B cell (primary cell): ENCODE data around the gene SLC16A9. TPM values are rescaled to one million over a fixed set of nuclear protein-coding genes. Genes with fewer than 3 reads are reported as not detected.

Experiments used
- ATAC-seq: fragments of 200-7000 bp; cut with Tn5 transposase; one replicate; pipeline ENCODE4 v1.10.0; 2021; ENCODE audit warnings: low read depth, mild to moderate bottlenecking, moderate number of reproducible peaks, moderate library complexity
- CTCF ChIA-PET: fragments of 350-600 bp; sonication (Branson Sonifier 250); formaldehyde crosslinking; loops from one replicate; lab custom pipeline; 2021; ENCODE audit warnings: antibody characterized with exemption, inconsistent platforms; lab: Charles Lee
- POLR2A ChIA-PET: fragments of 350-600 bp; sonication (Branson Sonifier 250); formaldehyde crosslinking; loops from one replicate; lab custom pipeline; 2021; ENCODE audit warnings: antibody characterized with exemption; lab: Charles Lee
- DNase-seq: peaks from one replicate; pipeline ENCODE4 v3.0.0; 2013
- H2AFZ ChIP-seq: 2 replicates; pipeline ENCODE4 v1.6.1; 2012; ENCODE audit warnings: mild to moderate bottlenecking, low read depth, low read length; ENCODE audit not compliant: insufficient read depth, poor library complexity, severe bottlenecking
- H3K27ac ChIP-seq, 2 donors: 1 replicate in 1 of 2; 2 replicates in 1 of 2; pipeline ENCODE4 v1.5.1; 2012 to 2013; ENCODE audit warnings: low read length in 2 of 2, mild to moderate bottlenecking in 2 of 2, moderate library complexity in 1 of 2
- H3K27me3 ChIP-seq, 4 experiments: fragments of 200-600 bp in 1 of 4; sonication (generic) in 1 of 4; replicated peaks in 1 of 4; 1 replicate in 2 of 4; 2 replicates in 2 of 4; pipeline versions ENCODE4 v1.6.1 to v1.7.0; 2013 to 2016; ENCODE audit warnings: low read length in 3 of 4, mild to moderate bottlenecking in 2 of 4, mixed read lengths in 1 of 4, moderate library complexity in 1 of 4; ENCODE audit not compliant: insufficient read depth in 4 of 4, control insufficient read depth in 3 of 4; ENCODE audit errors: control extremely low read depth in 1 of 4
- H3K36me3 ChIP-seq, 2 experiments: replicated peaks in 1 of 2; 1 replicate in 1 of 2; 2 replicates in 1 of 2; pipeline versions ENCODE4 v1.6.1 to v1.7.1; 2013; ENCODE audit warnings: low read length in 1 of 2; ENCODE audit not compliant: insufficient read depth in 2 of 2, control insufficient read depth in 1 of 2; ENCODE audit errors: control extremely low read depth in 1 of 2, extremely low read depth in 1 of 2
- H3K4me1 ChIP-seq, 2 donors: fragments of 200-600 bp in 1 of 2; sonication (generic) in 1 of 2; 1 replicate in 1 of 2; 2 replicates in 1 of 2; pipeline versions ENCODE4 v1.5.1 to v1.6.1; 2013 to 2017; ENCODE audit warnings: low read length in 2 of 2; ENCODE audit not compliant: control insufficient read depth in 2 of 2, insufficient read depth in 2 of 2
- H3K4me2 ChIP-seq: replicated peaks from 2 replicates; pipeline ENCODE3; 2012; ENCODE audit warnings: mild to moderate bottlenecking, low read depth, low read length; ENCODE audit not compliant: poor library complexity, severe bottlenecking
- H3K4me3 ChIP-seq, 5 experiments: fragments of 200-600 bp in 1 of 5; sonication (generic) in 1 of 5; 1 replicate in 3 of 5; 2 replicates in 2 of 5; pipeline versions ENCODE4 v1.5.1 to v1.7.0; 2011 to 2016; ENCODE audit warnings: low read length in 4 of 5, mild to moderate bottlenecking in 4 of 5, low read depth in 2 of 5, control low read depth in 1 of 5, moderate library complexity in 1 of 5; ENCODE audit not compliant: insufficient read depth in 1 of 5; ENCODE audit errors: control extremely low read depth in 1 of 5, extremely low read depth in 1 of 5
- H3K79me2 ChIP-seq: fragments of 200-600 bp; sonication (generic); one replicate; pipeline ENCODE4 v1.6.0; 2016; ENCODE audit warnings: low read length; ENCODE audit not compliant: control insufficient read depth, insufficient read depth
- H3K9ac ChIP-seq: fragments of 200-600 bp; sonication (generic); 2 replicates; pipeline ENCODE4 v1.6.1; 2017; ENCODE audit warnings: mild to moderate bottlenecking, low read length, moderate library complexity
- H3K9me3 ChIP-seq, 3 donors: one replicate each; pipeline versions ENCODE4 v1.6.1 to v1.7.1; 2013; ENCODE audit warnings: low read length in 2 of 3; ENCODE audit not compliant: control insufficient read depth in 2 of 3, insufficient read depth in 1 of 3; ENCODE audit errors: control extremely low read depth in 1 of 3
- H4K20me1 ChIP-seq: 2 replicates; pipeline ENCODE4 v1.6.0; 2012; ENCODE audit warnings: mild to moderate bottlenecking, low read length; ENCODE audit not compliant: insufficient read depth, control insufficient read depth, poor library complexity, severe bottlenecking
- H3K27ac Mint-ChIP-seq: one replicate; pipeline ENCODE4 v1.8.0; 2021; ENCODE audit warnings: mixed read lengths
- H3K27me3 Mint-ChIP-seq: one replicate; pipeline ENCODE4 v1.8.0; 2021; ENCODE audit warnings: mixed read lengths
- H3K4me1 Mint-ChIP-seq: one replicate; pipeline ENCODE4 v1.8.0; 2021; ENCODE audit warnings: mixed read lengths
- H3K4me3 Mint-ChIP-seq: one replicate; pipeline ENCODE4 v1.8.0; 2021; ENCODE audit warnings: mixed read lengths
- H3K9me3 Mint-ChIP-seq: one replicate; pipeline ENCODE4 v1.8.0; 2022; ENCODE audit warnings: mixed read lengths; ENCODE audit not compliant: insufficient read depth
- EZH2 ChIP-seq: IDR thresholded peaks from 2 replicates; pipeline ENCODE4 v1.6.1; 2012; ENCODE audit warnings: borderline replicate concordance, low read depth, mild to moderate bottlenecking, moderate library complexity, low read length; ENCODE audit not compliant: insufficient read depth, poor library complexity, severe bottlenecking
- WGBS: methylation state at CpG from one replicate; pipeline ENCODE4 v1.1.5; 2013; ENCODE audit warnings: missing lambda C conversion rate; ENCODE audit not compliant: insufficient coverage; 5-methylcytosine and 5-hydroxymethylcytosine counted together
- intact Hi-C: fragments of 100-400 bp; cut with micrococcal nuclease; formaldehyde crosslinking; loops from one replicate; pipeline ENCODE4 v1.10.0; 2022
- polyA plus RNA-seq: library from polyadenylated mRNA; depleted of rRNA; stranded (reverse); fragments of >200 nt; gene quantifications from 2 replicates; pipeline ENCODE4 v1.2.3, GENCODE V29; 2012
- total RNA-seq, 2 donors: library from RNA; stranded (reverse); fragments of 120-200 nt in 1 of 2; gene quantifications; 1 replicate in 1 of 2; 2 replicates in 1 of 2; pipeline versions ENCODE4 v1.2.3 to v1.2.4, GENCODE V29; 2013 to 2022
- TF ChIP-seq, protein P1 (sequence below): fragments of 200-600 bp; IDR thresholded peaks from one replicate; pipeline ENCODE4 v1.8.0; 2022; ENCODE audit warnings: antibody characterized with exemption, mild to moderate bottlenecking

The SLC16A9 gene
- total and polyA plus RNA-seq, 2 donors (not counting 1 experiment from before 2014, with no cell fraction given), result 0.04 TPM; not detected in 1

DNA sequence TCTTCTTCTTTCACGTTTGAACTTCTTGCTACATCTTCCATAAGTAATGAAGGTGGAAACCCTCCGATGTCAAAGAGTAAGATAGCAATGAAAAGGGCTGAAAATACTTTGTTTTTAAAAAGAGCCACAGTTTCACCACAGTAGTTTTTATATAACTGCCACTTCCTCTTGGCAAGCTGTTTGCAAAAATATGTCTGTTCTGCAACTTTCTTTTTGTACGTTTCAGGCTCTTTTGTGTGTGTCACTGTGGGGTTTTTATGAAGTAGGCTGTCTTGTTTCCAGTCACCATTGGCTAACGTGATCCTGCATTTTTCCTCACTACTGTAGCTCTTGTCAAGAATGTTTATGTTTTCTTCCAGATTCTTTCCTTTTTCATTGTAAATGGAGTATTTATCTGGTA lies 55.6 kb downstream of the SLC16A9 start:
- Mint-ChIP-seq H3K9me3 (no peaks in the 10 kb centered on the region), H3K27ac (peak overlapping the region; percentile 23), H3K27me3 (no peaks in the 10 kb centered on the region), H3K4me3 (peak overlapping the region; percentile 16), H3K4me1 (peaks cover 20% of the 10 kb centered on the region)
- intact Hi-C loops, result no loop called here
- DNase-seq, result no peak
- Histone ChIP-seq H3K27ac (peak overlapping the region in 1 of 2 donors; percentile 31), H3K9me3 (no peaks in the 10 kb centered on the region), H3K36me3 (no peaks in the 10 kb centered on the region), H3K4me1 (peaks cover 19 to 20% of the 10 kb centered on the region in 2 donors), H3K4me3 (no peak overlapping the region), H3K9ac (peak overlapping the region; percentile 4), H2AFZ (peak overlapping the region; percentile 61), H3K79me2 (no peaks in the 10 kb centered on the region), H4K20me1 (no peaks in the 10 kb centered on the region), H3K27me3 (no peaks in the 10 kb centered on the region), H3K4me2 (peak overlapping the region; percentile 59)
- ChIA-PET CTCF (no interaction called here), POLR2A (no interaction called here)
- no peak for TF ChIP-seq EZH2
- TF ChIP-seq, protein P1, sequence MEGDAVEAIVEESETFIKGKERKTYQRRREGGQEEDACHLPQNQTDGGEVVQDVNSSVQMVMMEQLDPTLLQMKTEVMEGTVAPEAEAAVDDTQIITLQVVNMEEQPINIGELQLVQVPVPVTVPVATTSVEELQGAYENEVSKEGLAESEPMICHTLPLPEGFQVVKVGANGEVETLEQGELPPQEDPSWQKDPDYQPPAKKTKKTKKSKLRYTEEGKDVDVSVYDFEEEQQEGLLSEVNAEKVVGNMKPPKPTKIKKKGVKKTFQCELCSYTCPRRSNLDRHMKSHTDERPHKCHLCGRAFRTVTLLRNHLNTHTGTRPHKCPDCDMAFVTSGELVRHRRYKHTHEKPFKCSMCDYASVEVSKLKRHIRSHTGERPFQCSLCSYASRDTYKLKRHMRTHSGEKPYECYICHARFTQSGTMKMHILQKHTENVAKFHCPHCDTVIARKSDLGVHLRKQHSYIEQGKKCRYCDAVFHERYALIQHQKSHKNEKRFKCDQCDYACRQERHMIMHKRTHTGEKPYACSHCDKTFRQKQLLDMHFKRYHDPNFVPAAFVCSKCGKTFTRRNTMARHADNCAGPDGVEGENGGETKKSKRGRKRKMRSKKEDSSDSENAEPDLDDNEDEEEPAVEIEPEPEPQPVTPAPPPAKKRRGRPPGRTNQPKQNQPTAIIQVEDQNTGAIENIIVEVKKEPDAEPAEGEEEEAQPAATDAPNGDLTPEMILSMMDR, result no peak
- WGBS, result no CpG with 5 or more reads among the region's 4 CpGs
- ATAC-seq, result no peak

DNA sequence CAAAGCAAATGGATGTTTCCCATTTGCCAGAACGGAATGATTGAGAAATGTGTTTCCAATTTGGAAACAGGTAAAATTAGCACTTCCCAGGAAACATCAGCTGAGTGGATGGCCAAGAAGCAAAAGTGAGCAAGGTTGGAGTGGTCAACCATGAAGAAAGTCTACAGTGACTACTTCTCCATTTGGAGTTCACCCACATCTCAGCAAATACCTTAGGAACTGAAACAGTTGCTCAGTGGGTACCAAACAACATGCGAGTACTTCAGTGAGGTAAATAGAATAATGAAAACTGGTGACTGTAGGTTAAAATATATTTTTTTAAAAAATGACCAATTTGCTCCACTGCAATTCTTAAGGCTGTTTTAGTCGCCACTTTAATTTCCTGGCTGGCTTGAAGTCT lies 57.7 kb downstream of the SLC16A9 start:
- H3K27ac Mint-ChIP-seq, result no peak overlapping the region
- ChIA-PET POLR2A (no interaction called here), CTCF (interaction anchor here (1.0 kb wide), 1 partner anchor 23 kb away, joined by 3 read pairs; no protein-coding TSS in a partner anchor)
- H3K79me2 ChIP-seq, result no peaks in the 10 kb centered on the region
- H3K9ac ChIP-seq, result no peak overlapping the region
- TF ChIP-seq, protein P1, result no peak
- no peak for TF ChIP-seq EZH2
- no peaks in the 10 kb centered on the region for H3K27me3 Mint-ChIP-seq
- no peaks in the 10 kb centered on the region for H3K27me3 ChIP-seq
- H3K4me2 ChIP-seq, result no peak overlapping the region
- WGBS, result 75% methylated on average over 1 of the region's 3 CpGs
- intact Hi-C loops, result no loop called here
- H3K9me3 ChIP-seq, result peaks cover 0 to 3% (median 0%) of the 10 kb centered on the region in 3 donors
- DNase-seq (no peak), ATAC-seq (no peak)
- H3K4me3 ChIP-seq, result no peak overlapping the region
- H3K4me1 Mint-ChIP-seq, result peaks cover 20% of the 10 kb centered on the region
- H2AFZ ChIP-seq, result no peak overlapping the region
- H3K9me3 Mint-ChIP-seq, result no peaks in the 10 kb centered on the region
- peaks cover 19 to 20% of the 10 kb centered on the region in 2 donors for H3K4me1 ChIP-seq
- H4K20me1 ChIP-seq, result no peaks in the 10 kb centered on the region
- H3K27ac ChIP-seq, result no peak overlapping the region
- H3K36me3 ChIP-seq, result no peaks in the 10 kb centered on the region
- H3K4me3 Mint-ChIP-seq, result no peak overlapping the region
